Measurements from ENCODE around the gene DPRX.

- TF ChIP-seq, protein P1, sequence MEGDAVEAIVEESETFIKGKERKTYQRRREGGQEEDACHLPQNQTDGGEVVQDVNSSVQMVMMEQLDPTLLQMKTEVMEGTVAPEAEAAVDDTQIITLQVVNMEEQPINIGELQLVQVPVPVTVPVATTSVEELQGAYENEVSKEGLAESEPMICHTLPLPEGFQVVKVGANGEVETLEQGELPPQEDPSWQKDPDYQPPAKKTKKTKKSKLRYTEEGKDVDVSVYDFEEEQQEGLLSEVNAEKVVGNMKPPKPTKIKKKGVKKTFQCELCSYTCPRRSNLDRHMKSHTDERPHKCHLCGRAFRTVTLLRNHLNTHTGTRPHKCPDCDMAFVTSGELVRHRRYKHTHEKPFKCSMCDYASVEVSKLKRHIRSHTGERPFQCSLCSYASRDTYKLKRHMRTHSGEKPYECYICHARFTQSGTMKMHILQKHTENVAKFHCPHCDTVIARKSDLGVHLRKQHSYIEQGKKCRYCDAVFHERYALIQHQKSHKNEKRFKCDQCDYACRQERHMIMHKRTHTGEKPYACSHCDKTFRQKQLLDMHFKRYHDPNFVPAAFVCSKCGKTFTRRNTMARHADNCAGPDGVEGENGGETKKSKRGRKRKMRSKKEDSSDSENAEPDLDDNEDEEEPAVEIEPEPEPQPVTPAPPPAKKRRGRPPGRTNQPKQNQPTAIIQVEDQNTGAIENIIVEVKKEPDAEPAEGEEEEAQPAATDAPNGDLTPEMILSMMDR (IDR thresholded peaks at IDR 0.05), result no peak
- no peak for TF ChIP-seq POLR2A (IDR thresholded peaks at IDR 0.05)
Measured at GRCh38 chr19:53657778-53658177, 26.0 kb downstream of the DPRX start.

All from thyroid gland (tissue), 4 donors.